ENCODE results near the gene UCK2. TPM values are rescaled to one million over a fixed set of nuclear protein-coding genes. Genes with fewer than 3 reads are reported as not detected.

Gene UCK2
- total RNA-seq, 1 experiment from 2014 or later: 77.9 TPM

GRCh38 chr1:165897326-165898303, 70.2 kb downstream of the UCK2 start:
- H3K4me3 Mint-ChIP-seq: no peak overlapping the region
- no peak overlapping the region for H2AFZ ChIP-seq (ENCODE audit: low read length)
- no CpG with 5 or more reads among the region's 12 CpGs for WGBS (ENCODE audit: extremely low coverage, insufficient read length, low lambda C conversion rate)
- H3K9ac ChIP-seq (ENCODE audit: extremely low read depth, insufficient read length, low read length): no peak overlapping the region
- H3K4me2 ChIP-seq (ENCODE audit: insufficient read depth, insufficient read length, low read length): no peak overlapping the region
- no peaks in the 10 kb centered on the region for H3K9me3 ChIP-seq (ENCODE audit: control insufficient read depth, low read depth, low read length)
- H3K27me3 ChIP-seq (ENCODE audit: insufficient read depth, low read length): no peaks in the 10 kb centered on the region
- H3K14ac ChIP-seq (ENCODE audit: insufficient read depth, low read length): no peak overlapping the region
- H4K8ac ChIP-seq (replicated peaks; ENCODE audit: insufficient read length, low read depth, low read length): no peak overlapping the region
- H3K23me2 ChIP-seq (ENCODE audit: insufficient read length, low read depth, low read length, poor library complexity, severe bottlenecking): no peaks in the 10 kb centered on the region
- H4K5ac ChIP-seq (ENCODE audit: insufficient read length, low read depth, low read length): no peak overlapping the region
- TF ChIP-seq CTCF (conservative IDR thresholded peaks at IDR 0.05): no peak
- H3K23ac ChIP-seq (ENCODE audit: insufficient read length, low read depth, low read length): no peak overlapping the region
- H4K91ac ChIP-seq (ENCODE audit: insufficient read length, low read depth, low read length): no peak overlapping the region
- H2AK5ac ChIP-seq (ENCODE audit: insufficient read length, low read length): no peak overlapping the region
- no peak overlapping the region for H3K4ac ChIP-seq (ENCODE audit: low read depth, low read length)
- H3K27ac Mint-ChIP-seq: peak overlapping the region in 2 of 3 experiments; percentile 56 to 84; a peak in 4 of 7 replicates
- H2BK20ac ChIP-seq (ENCODE audit: low read depth, low read length, poor library complexity, severe bottlenecking): no peak overlapping the region
- no peaks in the 10 kb centered on the region for H3K9me3 Mint-ChIP-seq
- no peaks in the 10 kb centered on the region for H3K79me1 ChIP-seq (ENCODE audit: insufficient read depth, low read depth, low read length, poor library complexity, severe bottlenecking)
- H2BK12ac ChIP-seq (ENCODE audit: insufficient read length, low read depth, low read length): no peak overlapping the region
- H3T11ph ChIP-seq (ENCODE audit: low read length): no peak overlapping the region
- 0 out of 2 replicates have a peak, but pooled peaks cover 1% of the 10 kb centered on the region for H3K79me2 ChIP-seq (ENCODE audit: insufficient read depth, low read length)
- H3K27ac ChIP-seq (ENCODE audit: insufficient read length, low read depth, low read length): no peak overlapping the region
- peak; percentile 12 for DNase-seq
- peaks cover 0 to 4% of the 10 kb centered on the region in 2 experiments; a peak in 1 of 4 replicates for H3K4me1 Mint-ChIP-seq
- no peaks in the 10 kb centered on the region for H3K27me3 Mint-ChIP-seq (ENCODE audit: low read depth)
- peaks cover 46 to 81% (median 81%) of the 10 kb centered on the region in 3 experiments; a peak in 6 of 7 replicates for H3K36me3 Mint-ChIP-seq (ENCODE audit: insufficient read depth in 1 of 3, low read depth in 3 of 3)
- no peaks in the 10 kb centered on the region for H4K20me1 ChIP-seq (ENCODE audit: control insufficient read depth, insufficient read depth, insufficient read length)
- no peak overlapping the region for H2BK15ac ChIP-seq (ENCODE audit: low read depth, low read length)
- no peaks in the 10 kb centered on the region for H3K4me1 ChIP-seq (ENCODE audit: insufficient read depth, low read length)
- no peak overlapping the region for H2BK5ac ChIP-seq (ENCODE audit: insufficient read length, low read length)
- no peak overlapping the region for H2BK120ac ChIP-seq (ENCODE audit: low read depth, low read length, poor library complexity, severe bottlenecking)
- H3K56ac ChIP-seq (ENCODE audit: insufficient read length, low read depth, low read length): no peak overlapping the region
- H3K18ac ChIP-seq (ENCODE audit: insufficient read length, low read depth, low read length): no peak overlapping the region
